Epithelial cell of proximal tubule (primary cell): Measurements from ENCODE around the gene TTC27. TPM values are rescaled to one million over a fixed set of nuclear protein-coding genes. Genes with fewer than 3 reads are reported as not detected.

Experiments
- DNase-seq: peaks from one replicate; pipeline ENCODE4 v3.0.0-alpha.2; 2011; ENCODE audit warnings: low read depth
- H3K4me3 ChIP-seq: 2 replicates; pipeline ENCODE4 v1.5.1; 2011; ENCODE audit warnings: low read depth, mild to moderate bottlenecking, low read length
- total RNA-seq: library from RNA; depleted of rRNA; stranded (reverse); fragments of >200 nt; gene quantifications from 2 replicates; pipeline ENCODE4 v1.2.3, GENCODE V29; 2015
- TF ChIP-seq, protein P1 (sequence below): conservative IDR thresholded peaks from 2 replicates; pipeline ENCODE4 v1.5.1; 2012; ENCODE audit warnings: low read depth, mild to moderate bottlenecking, low read length

The TTC27 gene
- total RNA-seq, 1 donor from 2014 or later = 17.9 TPM

DNA sequence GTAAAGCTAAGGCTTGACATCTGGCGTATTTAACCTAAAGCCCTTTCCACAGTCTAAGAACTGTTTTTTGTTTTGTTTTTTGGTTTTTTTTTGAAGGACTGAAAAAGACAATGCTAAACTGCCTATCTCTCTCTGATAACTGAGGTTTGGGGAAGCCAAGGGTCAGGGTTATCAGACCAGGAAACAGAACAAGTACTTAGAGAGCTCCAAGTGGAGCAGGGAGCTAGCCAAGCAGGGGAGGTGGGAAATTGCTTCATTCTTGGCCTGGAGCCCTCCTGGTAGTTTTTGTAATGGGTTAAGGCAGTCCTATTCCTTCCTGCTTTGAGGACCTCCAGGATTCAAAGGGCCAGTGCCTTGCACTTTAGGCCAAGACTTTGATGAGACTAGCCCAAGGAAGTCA lies 164.6 kb downstream of the TTC27 start:
- DNase-seq = no peak
- no peak overlapping the region for H3K4me3 ChIP-seq
- TF ChIP-seq, protein P1, sequence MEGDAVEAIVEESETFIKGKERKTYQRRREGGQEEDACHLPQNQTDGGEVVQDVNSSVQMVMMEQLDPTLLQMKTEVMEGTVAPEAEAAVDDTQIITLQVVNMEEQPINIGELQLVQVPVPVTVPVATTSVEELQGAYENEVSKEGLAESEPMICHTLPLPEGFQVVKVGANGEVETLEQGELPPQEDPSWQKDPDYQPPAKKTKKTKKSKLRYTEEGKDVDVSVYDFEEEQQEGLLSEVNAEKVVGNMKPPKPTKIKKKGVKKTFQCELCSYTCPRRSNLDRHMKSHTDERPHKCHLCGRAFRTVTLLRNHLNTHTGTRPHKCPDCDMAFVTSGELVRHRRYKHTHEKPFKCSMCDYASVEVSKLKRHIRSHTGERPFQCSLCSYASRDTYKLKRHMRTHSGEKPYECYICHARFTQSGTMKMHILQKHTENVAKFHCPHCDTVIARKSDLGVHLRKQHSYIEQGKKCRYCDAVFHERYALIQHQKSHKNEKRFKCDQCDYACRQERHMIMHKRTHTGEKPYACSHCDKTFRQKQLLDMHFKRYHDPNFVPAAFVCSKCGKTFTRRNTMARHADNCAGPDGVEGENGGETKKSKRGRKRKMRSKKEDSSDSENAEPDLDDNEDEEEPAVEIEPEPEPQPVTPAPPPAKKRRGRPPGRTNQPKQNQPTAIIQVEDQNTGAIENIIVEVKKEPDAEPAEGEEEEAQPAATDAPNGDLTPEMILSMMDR = no peak

DNA sequence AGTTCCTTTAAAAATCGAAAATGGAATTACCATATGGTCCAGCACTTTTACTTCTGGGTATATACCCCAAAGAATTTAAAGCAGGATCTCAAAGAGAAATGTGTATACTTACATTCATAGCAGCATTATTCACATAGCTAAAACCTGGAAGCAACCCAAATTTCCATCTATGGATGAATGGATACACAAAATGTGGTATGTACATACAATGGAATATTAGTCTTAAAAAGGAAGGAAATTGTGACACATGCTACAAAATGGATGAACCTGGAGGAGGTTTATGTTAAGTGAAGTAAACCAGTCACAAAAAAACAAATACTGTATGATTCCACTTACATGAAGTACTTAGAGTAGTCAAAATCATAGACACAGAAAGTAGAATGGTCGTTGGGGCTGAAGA lies 171.0 kb downstream of the TTC27 start:
- no peak overlapping the region for H3K4me3 ChIP-seq
- no peak for DNase-seq
- TF ChIP-seq, protein P1 = no peak

DNA sequence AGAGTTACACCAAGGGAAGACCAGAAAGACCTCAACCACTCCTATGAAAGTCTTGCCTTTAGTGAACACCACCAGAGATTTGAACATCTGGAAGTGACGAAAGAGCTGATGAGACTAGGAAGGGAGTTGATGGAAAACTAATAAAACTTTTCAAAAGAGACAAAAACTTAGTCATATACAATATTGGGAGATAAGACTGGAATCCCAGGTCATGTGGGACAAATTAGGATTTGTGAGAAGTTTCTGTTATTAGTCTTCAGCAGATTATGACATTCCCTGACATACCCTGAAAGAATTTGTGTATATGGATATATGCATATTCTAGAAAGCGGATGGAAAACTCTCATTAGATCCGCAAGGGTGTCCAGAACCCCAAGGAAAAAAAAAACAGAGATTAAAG lies 173.9 kb downstream of the TTC27 start:
- TF ChIP-seq, protein P1 = no peak
- H3K4me3 ChIP-seq = no peak overlapping the region
- DNase-seq = no peak

DNA sequence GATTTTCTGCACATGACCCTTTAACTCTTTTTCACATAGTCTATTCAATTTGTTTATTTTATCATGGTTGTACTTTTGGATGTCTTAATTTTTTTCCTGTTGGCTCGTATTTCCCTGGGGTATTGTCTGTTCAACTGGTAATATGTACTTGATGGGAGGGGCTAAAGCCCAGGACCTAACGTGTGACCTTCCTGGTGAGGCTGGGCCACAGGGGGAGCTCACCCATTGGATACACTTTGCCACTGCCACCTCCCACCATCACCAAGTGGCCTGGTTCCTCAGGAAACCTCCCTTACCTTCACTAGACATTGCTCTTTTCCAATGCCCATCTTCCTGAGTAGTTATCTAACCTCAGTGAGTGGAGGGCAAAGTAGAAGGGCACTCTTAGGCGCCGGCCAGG lies 175.0 kb downstream of the TTC27 start:
- TF ChIP-seq, protein P1 = no peak
- H3K4me3 ChIP-seq = no peak overlapping the region
- DNase-seq = no peak

DNA sequence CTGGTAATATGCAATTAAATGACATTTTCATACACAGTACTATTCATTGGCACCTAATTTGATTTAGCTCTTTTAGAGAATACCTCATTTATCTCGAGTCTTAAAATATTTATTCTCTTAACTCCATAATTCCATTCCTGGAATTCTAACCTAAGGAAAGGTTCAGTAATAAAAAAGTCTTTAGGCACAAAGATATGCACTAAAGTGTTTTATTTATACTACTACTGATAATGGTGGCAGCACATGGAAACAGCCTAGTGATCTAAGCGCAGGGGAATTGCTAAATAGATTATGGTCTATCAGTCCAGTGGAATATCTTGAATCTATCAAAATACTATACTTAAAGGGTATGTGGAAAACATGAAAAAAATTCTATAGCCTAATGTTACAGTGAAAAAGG lies 176.4 kb downstream of the TTC27 start:
- DNase-seq = no peak
- TF ChIP-seq, protein P1 = no peak

DNA sequence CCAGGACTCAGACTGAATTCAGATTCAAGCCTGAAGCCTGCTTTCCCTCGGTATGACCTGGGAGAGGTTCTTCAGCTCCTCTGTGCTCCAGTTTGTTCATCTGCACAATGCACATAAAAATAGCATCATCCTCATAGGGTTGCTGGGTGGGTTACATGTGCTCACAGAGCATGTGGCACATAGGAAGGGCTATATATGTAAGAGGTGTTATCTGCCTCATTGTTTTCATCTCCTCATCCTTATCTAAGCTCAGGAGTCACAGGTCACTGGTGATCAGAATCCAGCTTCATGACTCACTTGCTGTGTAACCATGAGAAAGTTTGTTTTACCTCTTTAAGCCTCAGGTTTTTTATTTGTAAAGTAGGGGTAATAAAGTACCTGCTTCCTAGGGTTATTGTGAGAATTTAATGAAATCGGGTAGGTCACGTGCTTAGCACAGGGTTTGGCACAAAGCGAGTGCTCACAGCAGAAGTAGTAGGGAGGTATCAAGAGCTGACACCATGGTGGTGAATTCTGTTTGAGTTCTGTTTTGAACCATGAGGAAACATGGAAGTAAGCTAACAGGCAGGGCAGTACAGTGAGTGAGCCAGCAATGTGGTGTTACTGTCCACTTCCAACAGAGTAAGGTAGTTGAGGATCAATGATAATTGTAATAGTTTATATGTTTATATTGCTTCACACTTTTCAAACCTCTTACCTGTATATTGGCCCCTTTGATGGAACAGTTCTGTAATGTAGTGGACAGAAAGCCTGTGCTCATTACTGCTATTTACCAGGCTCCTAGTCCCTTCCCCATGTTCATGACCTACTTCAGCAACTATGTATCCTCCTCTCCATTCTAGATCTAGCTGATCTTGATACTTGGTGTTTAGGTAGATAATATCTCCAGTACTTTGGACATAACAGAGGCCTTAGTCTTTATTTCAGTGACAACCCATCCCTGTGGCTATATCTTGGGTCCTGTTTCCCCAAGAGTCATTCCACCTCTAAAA lies 177.6 kb downstream of the TTC27 start:
- H3K4me3 ChIP-seq = no peak overlapping the region
- TF ChIP-seq, protein P1 = no peak
- DNase-seq = no peak

More for the DNA sequence above, 176.4 kb downstream of the TTC27 start:
- H3K4me3 ChIP-seq = no peak overlapping the region
